Measurements from ENCODE around the gene UGP2.

Gene UGP2

DNA sequence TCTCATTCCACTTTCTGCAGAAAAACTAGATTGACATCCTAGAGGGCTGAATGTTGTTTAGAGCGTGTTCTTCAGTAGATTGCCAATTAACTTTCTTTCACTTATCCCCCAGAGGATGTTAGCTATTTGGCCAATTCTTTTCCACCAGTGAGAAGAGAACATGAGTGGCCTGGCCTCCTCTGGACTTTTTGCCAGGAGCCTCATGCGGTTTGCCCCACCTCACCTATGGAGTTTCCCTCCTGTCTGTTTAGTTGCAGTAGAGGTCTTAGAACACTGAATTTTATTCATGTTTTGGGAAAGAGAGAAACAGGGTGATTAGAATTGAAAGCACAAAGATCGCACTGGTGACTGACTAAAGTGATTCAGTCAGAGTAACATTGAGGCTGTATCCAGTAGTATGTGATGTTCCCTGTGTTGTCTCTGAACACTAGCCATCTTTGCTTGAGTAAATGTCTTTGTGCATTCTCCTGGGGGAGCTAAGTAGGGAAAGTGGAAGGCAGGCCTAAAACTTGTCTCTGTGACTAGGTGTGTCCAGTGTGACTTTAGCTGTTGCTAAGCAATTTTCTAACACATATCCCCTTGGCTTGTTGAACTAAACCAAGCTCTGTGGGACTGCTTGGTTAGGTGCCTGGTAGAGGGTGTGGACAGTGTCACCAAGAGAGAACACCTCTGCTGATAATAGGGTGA, 34.0 kb downstream of the UGP2 start:
- Histone ChIP-seq H3K9ac (ENCODE audit: insufficient read length, low read depth) (no peak overlapping the region), H3K4me3 (ENCODE audit: insufficient read length, low read depth) (no peak overlapping the region), H3K9me3 (ENCODE audit: insufficient read depth, low read length) (peaks cover 13% of the 10 kb centered on the region; the same call in 1 of the 2 replicates), H3K4me1 (ENCODE audit: insufficient read depth, insufficient read length) (no peaks in the 10 kb centered on the region), H3K27me3 (ENCODE audit: insufficient read depth, insufficient read length) (no peaks in the 10 kb centered on the region), H3K36me3 (ENCODE audit: insufficient read depth, insufficient read length, low read length) (peaks cover 41% of the 10 kb centered on the region)
- TF ChIP-seq ZNF274 (IDR thresholded peaks at IDR 0.05; ENCODE audit: low read depth, low read length) = no peak
- no peak for TF ChIP-seq YY1 (IDR thresholded peaks at IDR 0.05; ENCODE audit: insufficient read depth, insufficient read length)
- no peak for TF ChIP-seq SUZ12 (IDR thresholded peaks at IDR 0.05; ENCODE audit: extremely low read depth, insufficient read depth, insufficient read length)
- DNase-seq (ENCODE audit: low read depth, low spot score) = no peak

DNA sequence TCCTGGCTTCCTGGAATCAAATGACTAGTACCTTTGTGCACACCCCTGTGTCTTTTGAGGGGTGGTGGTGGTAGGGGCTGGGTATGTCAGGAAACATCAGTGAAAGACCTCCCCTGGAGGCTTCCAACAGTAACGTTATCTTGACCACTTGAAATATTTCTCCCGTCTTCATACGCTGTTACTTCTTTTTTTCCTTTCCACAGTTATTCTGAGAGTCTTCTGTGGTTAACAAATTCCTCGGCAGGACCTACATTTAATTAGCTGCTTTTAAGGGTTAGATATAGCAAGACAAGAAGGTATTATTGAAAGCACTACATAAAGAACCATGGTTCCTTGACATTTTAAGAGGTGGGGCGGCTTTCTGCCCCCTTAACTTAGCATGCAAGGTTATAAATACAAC, 34.6 kb downstream of the UGP2 start:
- Histone ChIP-seq H3K9me3 (ENCODE audit: insufficient read depth, low read length) (peaks cover 13% of the 10 kb centered on the region; the same call in 1 of the 2 replicates), H3K4me1 (ENCODE audit: insufficient read depth, insufficient read length) (no peaks in the 10 kb centered on the region), H3K27me3 (ENCODE audit: insufficient read depth, insufficient read length) (no peaks in the 10 kb centered on the region), H3K9ac (ENCODE audit: insufficient read length, low read depth) (no peak overlapping the region), H3K4me3 (ENCODE audit: insufficient read length, low read depth) (no peak overlapping the region), H3K36me3 (ENCODE audit: insufficient read depth, insufficient read length, low read length) (peaks cover 46% of the 10 kb centered on the region)
- no peak for DNase-seq (ENCODE audit: low read depth, low spot score)
- TF ChIP-seq YY1 (IDR thresholded peaks at IDR 0.05; ENCODE audit: insufficient read depth, insufficient read length) (no peak), ZNF274 (IDR thresholded peaks at IDR 0.05; ENCODE audit: low read depth, low read length) (no peak), SUZ12 (IDR thresholded peaks at IDR 0.05; ENCODE audit: extremely low read depth, insufficient read depth, insufficient read length) (no peak)

GRCh38 chr2:63878486-63878885, 36.8 kb downstream of the UGP2 start:
- TF ChIP-seq SUZ12 (IDR thresholded peaks at IDR 0.05; ENCODE audit: extremely low read depth, insufficient read depth, insufficient read length) (no peak), YY1 (IDR thresholded peaks at IDR 0.05; ENCODE audit: insufficient read depth, insufficient read length) (no peak)
- peaks cover 54% of the 10 kb centered on the region for H3K36me3 ChIP-seq (ENCODE audit: insufficient read depth, insufficient read length, low read length)
- no peaks in the 10 kb centered on the region for H3K4me1 ChIP-seq (ENCODE audit: insufficient read depth, insufficient read length)
- H3K27me3 ChIP-seq (ENCODE audit: insufficient read depth, insufficient read length) = no peaks in the 10 kb centered on the region
- H3K9ac ChIP-seq (ENCODE audit: insufficient read length, low read depth) = no peak overlapping the region
- H3K4me3 ChIP-seq (ENCODE audit: insufficient read length, low read depth) = no peak overlapping the region
- H3K9me3 ChIP-seq (ENCODE audit: insufficient read depth, low read length) = peaks cover 10% of the 10 kb centered on the region; the same call in 1 of the 2 replicates
- DNase-seq (ENCODE audit: low read depth, low spot score) = no peak

DNA sequence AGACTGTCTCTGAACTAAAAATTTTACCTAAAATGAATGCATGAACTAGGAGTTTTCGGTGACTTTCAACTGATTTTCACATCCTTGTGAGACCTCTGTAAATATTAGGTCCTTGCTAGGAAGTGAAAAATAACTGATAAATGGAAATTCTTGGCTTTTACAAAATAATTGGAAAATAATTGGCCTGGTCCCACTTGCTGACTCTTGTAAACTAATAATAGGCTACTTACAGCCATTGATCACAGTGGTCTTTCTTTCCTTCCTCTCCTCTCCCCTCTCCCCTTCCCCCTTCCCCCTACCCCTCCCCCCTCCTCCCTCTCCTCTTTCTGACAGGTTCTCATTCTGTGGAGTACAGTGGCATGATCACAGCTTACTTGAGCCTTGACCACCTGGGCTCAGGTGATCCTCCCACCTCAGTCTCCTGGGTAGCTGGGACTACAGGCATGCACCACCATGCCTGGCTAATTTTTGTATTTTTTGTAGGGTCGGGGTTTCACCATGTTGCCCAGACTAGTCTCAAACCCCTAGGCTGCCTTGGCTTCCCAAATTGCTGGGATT, 38.3 kb downstream of the UGP2 start:
- Histone ChIP-seq H3K27me3 (ENCODE audit: insufficient read depth, insufficient read length) (no peaks in the 10 kb centered on the region), H3K9ac (ENCODE audit: insufficient read length, low read depth) (no peak overlapping the region), H3K4me1 (ENCODE audit: insufficient read depth, insufficient read length) (no peaks in the 10 kb centered on the region), H3K4me3 (ENCODE audit: insufficient read length, low read depth) (no peak overlapping the region), H3K9me3 (ENCODE audit: insufficient read depth, low read length) (no peaks in the 10 kb centered on the region), H3K36me3 (ENCODE audit: insufficient read depth, insufficient read length, low read length) (peaks cover 60% of the 10 kb centered on the region)
- TF ChIP-seq SUZ12 (IDR thresholded peaks at IDR 0.05; ENCODE audit: extremely low read depth, insufficient read depth, insufficient read length) (no peak), YY1 (IDR thresholded peaks at IDR 0.05; ENCODE audit: insufficient read depth, insufficient read length) (no peak), ZNF274 (IDR thresholded peaks at IDR 0.05; ENCODE audit: low read depth, low read length) (no peak)
- no peak for DNase-seq (ENCODE audit: low read depth, low spot score)

- H3K4me1 ChIP-seq (ENCODE audit: insufficient read depth, insufficient read length) = no peaks in the 10 kb centered on the region
- TF ChIP-seq SUZ12 (IDR thresholded peaks at IDR 0.05; ENCODE audit: extremely low read depth, insufficient read depth, insufficient read length) = no peak
- TF ChIP-seq ZNF274 (IDR thresholded peaks at IDR 0.05; ENCODE audit: low read depth, low read length) = no peak
- no peak for TF ChIP-seq YY1 (IDR thresholded peaks at IDR 0.05; ENCODE audit: insufficient read depth, insufficient read length)
- no peak overlapping the region for H3K9ac ChIP-seq (ENCODE audit: insufficient read length, low read depth)
- DNase-seq (ENCODE audit: low read depth, low spot score) = no peak
- no peaks in the 10 kb centered on the region for H3K9me3 ChIP-seq (ENCODE audit: insufficient read depth, low read length)
- no peak overlapping the region for H3K4me3 ChIP-seq (ENCODE audit: insufficient read length, low read depth)
- H3K27me3 ChIP-seq (ENCODE audit: insufficient read depth, insufficient read length) = no peaks in the 10 kb centered on the region
- peaks cover 64% of the 10 kb centered on the region for H3K36me3 ChIP-seq (ENCODE audit: insufficient read depth, insufficient read length, low read length)
These were observed 38.9 kb downstream of the UGP2 start for GRCh38 chr2:63880625-63881024.

- DNase-seq (ENCODE audit: low read depth, low spot score) = no peak
- H3K9ac ChIP-seq (ENCODE audit: insufficient read length, low read depth) = no peak overlapping the region
- H3K9me3 ChIP-seq (ENCODE audit: insufficient read depth, low read length) = no peaks in the 10 kb centered on the region
- H3K4me1 ChIP-seq (ENCODE audit: insufficient read depth, insufficient read length) = no peaks in the 10 kb centered on the region
- H3K4me3 ChIP-seq (ENCODE audit: insufficient read length, low read depth) = no peak overlapping the region
- H3K36me3 ChIP-seq (ENCODE audit: insufficient read depth, insufficient read length, low read length) = peaks cover 64% of the 10 kb centered on the region
- no peak for TF ChIP-seq SUZ12 (IDR thresholded peaks at IDR 0.05; ENCODE audit: extremely low read depth, insufficient read depth, insufficient read length)
- no peak for TF ChIP-seq ZNF274 (IDR thresholded peaks at IDR 0.05; ENCODE audit: low read depth, low read length)
- no peak for TF ChIP-seq YY1 (IDR thresholded peaks at IDR 0.05; ENCODE audit: insufficient read depth, insufficient read length)
- H3K27me3 ChIP-seq (ENCODE audit: insufficient read depth, insufficient read length) = no peaks in the 10 kb centered on the region
These were observed 39.5 kb downstream of the UGP2 start for GRCh38 chr2:63881205-63881604.

- DNase-seq (ENCODE audit: low read depth, low spot score) = no peak
- Histone ChIP-seq H3K4me3 (ENCODE audit: insufficient read length, low read depth) (no peak overlapping the region), H3K4me1 (ENCODE audit: insufficient read depth, insufficient read length) (no peaks in the 10 kb centered on the region), H3K9ac (ENCODE audit: insufficient read length, low read depth) (no peak overlapping the region), H3K9me3 (ENCODE audit: insufficient read depth, low read length) (no peaks in the 10 kb centered on the region), H3K27me3 (ENCODE audit: insufficient read depth, insufficient read length) (no peaks in the 10 kb centered on the region), H3K36me3 (ENCODE audit: insufficient read depth, insufficient read length, low read length) (peaks cover 71% of the 10 kb centered on the region)
- TF ChIP-seq ZNF274 (IDR thresholded peaks at IDR 0.05; ENCODE audit: low read depth, low read length) (no peak), YY1 (IDR thresholded peaks at IDR 0.05; ENCODE audit: insufficient read depth, insufficient read length) (no peak), SUZ12 (IDR thresholded peaks at IDR 0.05; ENCODE audit: extremely low read depth, insufficient read depth, insufficient read length) (no peak)
These were observed 40.9 kb downstream of the UGP2 start for GRCh38 chr2:63882395-63883105.

Data from NT2/D1 (cell line).